Breast epithelium (tissue), 4 donors: ENCODE measurements around the gene CD86. TPM values are rescaled to one million over a fixed set of nuclear protein-coding genes. Genes with fewer than 3 reads are reported as not detected.

Experiments
- DNase-seq, 2 donors: peaks; one replicate each; pipeline ENCODE4 v3.0.0-alpha.2; 2019; ENCODE audit warnings: low spot score in 2 of 2
- H3K27ac ChIP-seq, 2 donors: fragments of 200-600 bp; sonication (generic) in 1 of 2; one replicate each; pipeline ENCODE4 v1.5.1; 2016 to 2019; ENCODE audit warnings: mild to moderate bottlenecking in 1 of 2
- H3K27me3 ChIP-seq, 2 donors: fragments of 200-600 bp; sonication (generic) in 1 of 2; one replicate each; pipeline versions ENCODE4 v1.5.1 to v1.6.0; 2017 to 2019; ENCODE audit warnings: control low read depth in 1 of 2, mild to moderate bottlenecking in 1 of 2
- H3K36me3 ChIP-seq: fragments of 200-600 bp; one replicate; pipeline ENCODE4 v1.5.1; 2019
- H3K4me1 ChIP-seq, 2 donors: fragments of 200-600 bp; sonication (generic); one replicate each; pipeline ENCODE4 v1.5.1; 2016 to 2019; ENCODE audit warnings: control low read depth in 1 of 2
- H3K4me3 ChIP-seq, 3 donors: fragments of 200-600 bp; sonication (generic); 1 replicate in 2 of 3; 2 replicates in 1 of 3; pipeline ENCODE4 v1.5.1; 2016 to 2019; ENCODE audit warnings: mild to moderate bottlenecking in 3 of 3, moderate library complexity in 2 of 3
- H3K9me3 ChIP-seq, 2 donors: fragments of 200-600 bp; sonication (generic) in 1 of 2; one replicate each; pipeline ENCODE4 v1.5.1; 2016 to 2019; ENCODE audit warnings: control low read depth in 1 of 2
- CTCF ChIP-seq, 3 donors: fragments of 450-650 bp; IDR thresholded peaks; one replicate each; pipeline ENCODE4 v1.5.1; 2016 to 2017; ENCODE audit warnings: antibody characterized with exemption in 3 of 3, mild to moderate bottlenecking in 3 of 3, moderate library complexity in 3 of 3
- POLR2A ChIP-seq: fragments of 450-650 bp; IDR thresholded peaks from one replicate; pipeline ENCODE4 v1.6.1; 2016; ENCODE audit warnings: antibody characterized with exemption, mild to moderate bottlenecking, moderate library complexity
- POLR2AphosphoS5 ChIP-seq, 3 donors: sonication (generic); formaldehyde crosslinking; IDR thresholded peaks; one replicate each; pipeline ENCODE4 v1.6.1; 2017; ENCODE audit warnings: antibody characterized with exemption in 3 of 3
- intact Hi-C: fragments of 100-400 bp; cut with DNase I; formaldehyde crosslinking; loops from one replicate; pipeline ENCODE4 v1.15.1; 2023; ENCODE audit warnings: low total_unique reads
- total RNA-seq, 3 donors: library from RNA; depleted of rRNA; stranded (reverse); fragments of >200 nt; gene quantifications; one replicate each; pipeline ENCODE4 v1.1.0, GENCODE V29; 2016

CD86 gene
- total RNA-seq, 3 donors from 2014 or later: 7.3 to 12.6 (median 7.5) TPM

- intact Hi-C loops: no loop called here
- no peak overlapping the region for H3K27ac ChIP-seq
These were observed 37.5 kb downstream of the CD86 start for GRCh38 chr3:122092460-122093165.

GRCh38 chr3:122094125-122094524 is 39.0 kb downstream of the CD86 start:
- Histone ChIP-seq H3K36me3 (no peaks in the 10 kb centered on the region), H3K27ac (no peak overlapping the region), H3K4me1 (no peaks in the 10 kb centered on the region), H3K9me3 (no peaks in the 10 kb centered on the region), H3K4me3 (no peak overlapping the region), H3K27me3 (no peaks in the 10 kb centered on the region)
- no peak for DNase-seq
- intact Hi-C loops: no loop called here
- TF ChIP-seq POLR2AphosphoS5 (IDR thresholded peaks at IDR 0.05): no peak
- no peak for TF ChIP-seq POLR2A
- TF ChIP-seq CTCF (IDR thresholded peaks at IDR 0.05): no peak

More at GRCh38 chr3:122092460-122093165, 37.5 kb downstream of the CD86 start:
- DNase-seq: no peak
- no peaks in the 10 kb centered on the region for H3K9me3 ChIP-seq
- no peak for TF ChIP-seq CTCF (IDR thresholded peaks at IDR 0.05)
- no peak for TF ChIP-seq POLR2A
- no peak for TF ChIP-seq POLR2AphosphoS5 (IDR thresholded peaks at IDR 0.05)
- no peaks in the 10 kb centered on the region for H3K27me3 ChIP-seq
- no peak overlapping the region for H3K4me3 ChIP-seq
- H3K4me1 ChIP-seq: no peaks in the 10 kb centered on the region
- H3K36me3 ChIP-seq: no peaks in the 10 kb centered on the region

- no peaks in the 10 kb centered on the region for H3K36me3 ChIP-seq
- no peaks in the 10 kb centered on the region for H3K4me1 ChIP-seq
- H3K27me3 ChIP-seq: no peaks in the 10 kb centered on the region
- TF ChIP-seq POLR2AphosphoS5 (IDR thresholded peaks at IDR 0.05) (no peak), CTCF (IDR thresholded peaks at IDR 0.05) (no peak), POLR2A (no peak)
- H3K27ac ChIP-seq: no peak overlapping the region
- H3K9me3 ChIP-seq: no peaks in the 10 kb centered on the region
- no peak overlapping the region for H3K4me3 ChIP-seq
- intact Hi-C loops: no loop called here
- DNase-seq: no peak
These were observed 39.5 kb downstream of the CD86 start for GRCh38 chr3:122094693-122095092.

GRCh38 chr3:122097141-122097540 is 42.0 kb downstream of the CD86 start:
- no peaks in the 10 kb centered on the region for H3K9me3 ChIP-seq
- no peak overlapping the region for H3K27ac ChIP-seq
- no peak for DNase-seq

More at GRCh38 chr3:122097141-122097540, 42.0 kb downstream of the CD86 start:
- Histone ChIP-seq H3K36me3 (no peaks in the 10 kb centered on the region), H3K4me3 (no peak overlapping the region), H3K27me3 (no peaks in the 10 kb centered on the region), H3K4me1 (no peaks in the 10 kb centered on the region)
- TF ChIP-seq POLR2A: no peak
- no peak for TF ChIP-seq POLR2AphosphoS5 (IDR thresholded peaks at IDR 0.05)
- no peak for TF ChIP-seq CTCF (IDR thresholded peaks at IDR 0.05)
- intact Hi-C loops: no loop called here
